Osteocyte (in vitro differentiated cells): ENCODE measurements around the gene CIBAR2. TPM values are rescaled to one million over a fixed set of nuclear protein-coding genes. Genes with fewer than 3 reads are reported as not detected.
A peak's percentile ranks its signal among the peaks of the same experiment; 100 is the strongest.
"Not testable (repeated sequence)": the region's sequence is repeated elsewhere in the genome, so short reads cannot be mapped to it uniquely, and the experiment has no call there.

Experiments used
- DNase-seq: peaks from one replicate; pipeline ENCODE4 v3.0.0; 2021; ENCODE audit warnings: mixed read lengths; ENCODE audit not compliant: unreplicated experiment; ENCODE audit errors: extremely low spot score
- H3K27ac Mint-ChIP-seq: one replicate; pipeline ENCODE4 v1.8.0; 2021; ENCODE audit warnings: mild to moderate bottlenecking, mixed read lengths; ENCODE audit not compliant: unreplicated experiment
- H3K27me3 Mint-ChIP-seq: one replicate; pipeline ENCODE4 v1.8.0; 2021; ENCODE audit warnings: mixed read lengths; ENCODE audit not compliant: unreplicated experiment
- H3K36me3 Mint-ChIP-seq: one replicate; pipeline ENCODE4 v1.8.0; 2021; ENCODE audit warnings: mixed read lengths; ENCODE audit not compliant: unreplicated experiment
- H3K4me1 Mint-ChIP-seq: one replicate; pipeline ENCODE4 v1.8.0; 2021; ENCODE audit warnings: mixed read lengths; ENCODE audit not compliant: unreplicated experiment
- H3K4me3 Mint-ChIP-seq: one replicate; pipeline ENCODE4 v1.8.0; 2021; ENCODE audit warnings: mild to moderate bottlenecking, moderate library complexity, mixed read lengths; ENCODE audit not compliant: unreplicated experiment
- H3K9me3 Mint-ChIP-seq: one replicate; pipeline ENCODE4 v1.8.0; 2021; ENCODE audit warnings: mixed read lengths; ENCODE audit not compliant: unreplicated experiment
- CTCF ChIP-seq: fragments of 200-600 bp; sonication (generic); IDR thresholded peaks from 2 replicates; pipeline ENCODE4 v1.5.0; 2021; ENCODE audit warnings: antibody characterized with exemption, mild to moderate bottlenecking, moderate library complexity
- total RNA-seq: library from RNA; stranded (reverse); gene quantifications from 2 replicates; pipeline ENCODE4 v1.2.1, GENCODE V29; 2021

CIBAR2 gene
- total RNA-seq, 1 donor from 2014 or later, result not detected

GRCh38 chr16:85123891-85124635 lies 11.8 kb upstream of the CIBAR2 start:
- no peak for TF ChIP-seq CTCF
- H3K9me3 Mint-ChIP-seq, result no peaks in the 10 kb centered on the region
- H3K4me1 Mint-ChIP-seq, result peaks cover 33% of the 10 kb centered on the region
- peak overlapping the region; percentile 81 for H3K27ac Mint-ChIP-seq
- H3K4me3 Mint-ChIP-seq, result no peak overlapping the region
- no peaks in the 10 kb centered on the region for H3K36me3 Mint-ChIP-seq
- DNase-seq, result no peak
- no peaks in the 10 kb centered on the region for H3K27me3 Mint-ChIP-seq

DNA sequence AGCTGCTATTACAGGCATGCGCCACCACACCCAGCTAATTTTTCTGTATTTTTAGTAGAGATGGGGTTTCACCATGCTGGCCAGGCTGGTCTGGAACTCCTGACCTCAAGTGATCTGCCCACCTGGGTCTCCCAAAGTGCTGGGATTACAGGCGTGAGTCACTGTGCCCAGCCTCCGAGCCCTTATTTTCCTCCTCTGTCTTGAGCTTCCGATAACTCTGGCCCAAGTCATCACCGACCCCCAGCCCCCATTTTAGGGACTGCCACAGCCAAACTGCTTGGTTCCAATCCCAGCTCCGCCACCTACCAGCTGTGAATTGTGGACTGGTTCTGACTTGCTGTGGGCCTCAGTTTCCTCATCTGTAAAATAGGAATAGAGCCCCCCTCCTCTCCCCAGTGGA lies 11.2 kb upstream of the CIBAR2 start:
- H3K4me1 Mint-ChIP-seq, result peaks cover 33% of the 10 kb centered on the region
- H3K27me3 Mint-ChIP-seq, H3K36me3 Mint-ChIP-seq, H3K4me3 Mint-ChIP-seq, DNase-seq, H3K9me3 Mint-ChIP-seq: not testable (repeated sequence)
- peak overlapping the region; percentile 81 for H3K27ac Mint-ChIP-seq

DNA sequence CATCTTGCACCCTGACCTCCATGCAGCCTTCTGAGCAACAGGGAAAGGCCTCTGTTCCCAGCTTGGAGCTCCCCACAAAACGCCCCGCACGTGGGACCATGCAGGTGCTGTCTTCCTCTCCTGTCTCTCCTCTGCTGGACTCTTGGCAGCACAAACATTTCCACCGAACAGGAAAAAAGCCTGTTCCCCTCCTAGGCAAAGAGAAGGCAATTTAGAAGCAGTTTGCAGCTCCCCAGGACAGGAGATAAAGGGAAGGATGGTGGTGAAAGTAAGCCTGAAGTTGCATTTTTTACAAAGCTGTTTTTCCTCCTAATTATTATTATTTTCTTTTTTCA lies 7.7 kb upstream of the CIBAR2 start:
- no peaks in the 10 kb centered on the region for H3K27me3 Mint-ChIP-seq
- H3K4me1 Mint-ChIP-seq, result peaks cover 14% of the 10 kb centered on the region
- no peaks in the 10 kb centered on the region for H3K36me3 Mint-ChIP-seq
- H3K27ac Mint-ChIP-seq, result no peak overlapping the region
- no peak overlapping the region for H3K4me3 Mint-ChIP-seq
- TF ChIP-seq CTCF, result no peak
- DNase-seq, result no peak
- H3K9me3 Mint-ChIP-seq, result no peaks in the 10 kb centered on the region

GRCh38 chr16:85117418-85117817 lies 5.1 kb upstream of the CIBAR2 start:
- DNase-seq, result no peak
- no peak for TF ChIP-seq CTCF
- Mint-ChIP-seq H3K4me1 (peaks cover 9% of the 10 kb centered on the region), H3K36me3 (no peaks in the 10 kb centered on the region), H3K27me3 (no peaks in the 10 kb centered on the region), H3K9me3 (no peaks in the 10 kb centered on the region), H3K4me3 (no peak overlapping the region), H3K27ac (no peak overlapping the region)

DNA sequence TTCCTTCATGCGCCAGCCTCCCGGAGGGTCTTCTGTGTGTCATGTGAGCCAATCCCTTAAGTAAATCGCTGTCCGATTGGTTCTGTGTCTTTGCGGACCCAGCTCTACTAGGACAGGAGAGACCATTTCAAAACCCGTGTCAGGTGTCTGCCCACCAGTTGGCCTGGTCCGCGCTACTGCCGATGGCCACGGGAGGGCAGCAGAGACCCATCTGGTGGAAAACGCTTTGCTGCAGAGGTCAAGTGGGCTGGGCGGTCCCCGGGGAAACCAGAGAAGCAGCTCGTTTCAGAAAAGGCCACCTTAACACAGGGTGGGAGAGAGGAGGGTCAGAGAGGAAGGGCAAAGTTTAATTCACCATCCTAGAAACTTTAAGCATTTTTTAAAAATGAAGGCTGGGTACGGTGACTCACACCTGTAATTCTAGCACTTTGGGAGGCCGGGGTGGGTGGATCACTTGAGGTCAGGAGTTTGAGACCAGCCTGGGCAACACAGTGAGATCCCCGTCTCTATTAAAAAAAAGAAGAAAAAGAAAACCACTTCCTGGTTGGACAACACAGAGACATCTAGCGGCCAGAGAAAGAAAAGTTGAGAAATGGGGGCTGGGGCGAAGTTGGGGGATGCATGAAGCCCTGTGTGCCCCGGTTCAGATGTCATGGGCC lies 2.8 kb upstream of the CIBAR2 start:
- peak; percentile 92 for TF ChIP-seq CTCF
- Mint-ChIP-seq H3K4me3 (peak overlapping the region; percentile 65), H3K9me3 (no peaks in the 10 kb centered on the region), H3K4me1 (peaks cover 9% of the 10 kb centered on the region), H3K27ac (peak overlapping the region; percentile 90), H3K36me3 (no peaks in the 10 kb centered on the region), H3K27me3 (no peaks in the 10 kb centered on the region)
- DNase-seq, result peak; percentile 96
